Activated gamma-delta T cell treated with Interleukin-2 at 50 U/mL for 16 hours (primary cell): ENCODE data around the gene AGPAT4.
A peak's percentile ranks its signal among the peaks of the same experiment; 100 is the strongest.

Source experiments
- DNase-seq: peaks from one replicate; pipeline ENCODE4 v3.0.0-alpha.2; 2020

AGPAT4 gene

DNA sequence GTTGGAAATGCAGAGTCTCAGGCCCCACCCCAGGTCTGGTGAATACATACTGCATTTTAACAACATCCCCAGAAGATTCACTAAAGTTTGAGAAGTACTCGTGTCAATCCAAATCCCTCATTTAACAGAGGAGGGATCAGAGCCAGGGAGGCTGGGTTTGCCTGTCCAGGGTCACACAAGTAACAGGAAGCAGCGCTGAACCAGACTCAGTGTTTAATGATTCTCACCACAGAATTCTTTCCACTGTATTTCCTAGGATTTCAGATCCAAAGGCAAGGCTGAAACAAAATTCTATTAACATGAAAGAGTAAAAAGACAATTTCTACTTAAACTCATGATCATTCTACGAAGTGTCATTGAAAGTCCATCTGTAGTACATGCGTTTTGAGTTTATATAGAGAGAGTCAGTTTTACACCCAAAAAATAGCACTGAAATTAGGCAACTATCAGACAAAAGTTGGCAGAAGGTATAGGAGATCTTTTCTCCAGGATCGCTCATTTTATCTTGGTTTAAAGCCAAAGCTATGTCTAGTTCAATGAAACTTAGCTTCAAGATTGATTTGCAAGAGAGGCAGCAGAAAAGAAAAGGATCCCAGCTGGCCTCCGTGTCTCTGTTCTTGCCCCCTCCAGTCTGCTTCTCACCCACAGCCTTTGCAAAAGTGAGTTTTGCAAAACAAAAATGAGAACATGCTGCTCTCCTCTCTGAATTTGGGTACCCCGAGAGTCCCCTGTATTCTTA lies 6.0 kb upstream of the AGPAT4 start:
- DNase-seq = no peak

DNA sequence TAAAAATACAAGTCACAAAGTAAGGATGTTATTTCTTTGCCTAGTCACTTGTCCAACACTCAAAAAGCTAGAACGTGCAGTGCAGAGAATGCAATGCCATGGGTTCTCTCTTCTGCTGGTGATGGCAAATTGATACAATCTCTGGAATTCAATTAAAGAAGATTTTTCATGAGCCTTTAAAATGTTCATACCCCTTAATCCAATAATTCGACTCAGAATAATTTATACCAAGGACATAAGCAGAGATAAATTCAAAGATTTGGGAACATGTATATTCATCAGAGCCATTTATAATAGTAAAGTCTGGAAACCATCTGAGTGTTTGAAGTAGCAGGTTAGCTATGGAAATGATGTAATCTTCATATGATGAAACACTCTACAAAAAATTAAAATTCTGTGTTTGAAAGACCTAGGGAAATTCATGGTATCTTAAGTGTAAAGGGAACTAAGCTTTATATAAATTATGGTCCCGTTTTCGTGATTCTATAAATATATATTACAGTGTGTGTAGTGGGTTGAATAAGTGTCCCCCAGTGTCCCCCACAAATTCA lies 2.8 kb upstream of the AGPAT4 start:
- no peak for DNase-seq

DNA sequence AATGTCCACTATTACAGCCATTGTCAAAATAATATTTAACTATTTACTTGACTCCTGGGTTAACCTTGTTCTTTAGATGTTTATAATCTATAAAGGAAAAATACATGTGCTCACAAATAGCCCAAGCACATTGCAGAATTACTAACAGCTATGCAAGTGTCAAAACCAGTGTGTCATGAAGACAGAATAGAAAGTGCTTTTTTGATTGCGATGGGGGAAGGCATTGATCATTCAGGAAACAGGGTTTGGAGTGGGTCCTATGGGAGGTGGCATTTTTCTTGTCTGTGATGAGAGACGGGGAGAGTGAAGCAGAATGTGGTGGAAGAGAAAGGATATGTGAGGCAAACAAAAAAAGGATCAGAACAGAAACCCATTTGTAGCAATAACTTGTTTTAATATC lies 1.0 kb upstream of the AGPAT4 start:
- DNase-seq = no peak

DNA sequence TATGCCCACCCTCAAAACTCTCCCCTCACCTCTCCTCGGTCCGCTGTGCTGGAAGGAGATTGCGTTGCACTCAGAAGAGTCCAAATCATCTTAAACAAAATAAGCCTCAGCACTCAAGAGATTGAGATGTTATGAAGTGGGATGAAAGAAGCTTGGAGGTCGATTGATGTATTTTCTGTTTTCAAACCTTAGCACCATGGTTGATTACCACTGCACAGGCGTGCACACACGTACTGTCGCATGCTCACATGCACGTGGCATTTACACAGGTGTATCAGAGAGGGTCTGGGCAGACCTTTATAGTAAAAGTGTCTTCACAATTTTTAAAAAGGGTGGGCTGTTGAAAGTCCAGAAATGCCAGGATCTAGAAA lies 612 bp upstream of the AGPAT4 start:
- DNase-seq = no peak

DNA sequence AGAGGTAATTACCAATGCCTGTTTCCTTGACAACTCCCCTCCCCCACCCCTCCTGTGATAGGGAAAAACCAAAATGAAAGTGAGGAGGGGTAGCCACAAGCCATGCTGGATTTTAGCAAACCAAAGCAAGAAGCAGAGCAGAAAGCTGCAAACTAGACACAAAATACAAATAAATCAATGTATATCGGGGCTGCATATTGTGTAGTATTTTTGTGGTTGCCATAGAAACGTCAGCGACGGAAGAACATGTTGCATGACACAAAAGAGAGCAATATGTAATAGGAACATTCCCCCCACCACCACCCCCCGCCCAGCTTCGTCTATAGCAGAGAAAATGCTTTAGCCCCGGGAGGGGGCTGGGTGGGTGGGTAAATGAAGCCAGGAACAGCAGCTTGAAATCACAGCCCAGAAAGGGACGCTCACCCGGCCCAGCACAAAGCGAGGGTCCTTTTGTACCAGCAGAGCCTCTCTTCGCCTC lies 548 bp downstream of the AGPAT4 start:
- DNase-seq = peak; percentile 10

DNA sequence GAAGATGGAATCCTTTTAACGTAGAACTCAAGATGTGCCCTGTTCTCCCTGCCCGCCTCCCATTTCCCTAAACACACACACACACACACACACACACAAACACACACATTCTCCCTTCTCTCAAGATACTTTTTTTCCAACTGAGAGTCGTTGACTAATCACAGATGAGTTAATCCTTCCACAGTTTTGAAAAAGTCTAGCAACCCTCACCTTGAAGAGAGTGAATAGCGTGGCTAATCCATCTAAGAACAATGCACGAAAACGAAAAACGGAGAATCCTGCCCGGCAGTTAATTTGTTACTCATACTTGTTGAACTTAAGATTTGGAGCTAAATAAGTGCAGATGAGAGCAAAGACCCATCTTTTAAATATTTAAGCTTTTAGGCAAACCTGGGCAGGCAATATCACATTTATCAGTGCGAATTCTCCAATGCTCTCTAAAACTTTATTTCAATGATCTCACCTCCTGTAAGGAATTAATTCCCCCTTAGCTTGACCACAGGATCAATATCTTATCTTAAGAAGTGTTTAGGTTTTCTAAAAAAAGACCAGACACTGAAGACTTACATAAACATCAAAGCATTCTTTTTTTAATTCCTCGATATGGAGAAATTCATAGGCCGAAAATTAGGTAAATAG lies 1.1 kb downstream of the AGPAT4 start:
- DNase-seq = no peak

DNA sequence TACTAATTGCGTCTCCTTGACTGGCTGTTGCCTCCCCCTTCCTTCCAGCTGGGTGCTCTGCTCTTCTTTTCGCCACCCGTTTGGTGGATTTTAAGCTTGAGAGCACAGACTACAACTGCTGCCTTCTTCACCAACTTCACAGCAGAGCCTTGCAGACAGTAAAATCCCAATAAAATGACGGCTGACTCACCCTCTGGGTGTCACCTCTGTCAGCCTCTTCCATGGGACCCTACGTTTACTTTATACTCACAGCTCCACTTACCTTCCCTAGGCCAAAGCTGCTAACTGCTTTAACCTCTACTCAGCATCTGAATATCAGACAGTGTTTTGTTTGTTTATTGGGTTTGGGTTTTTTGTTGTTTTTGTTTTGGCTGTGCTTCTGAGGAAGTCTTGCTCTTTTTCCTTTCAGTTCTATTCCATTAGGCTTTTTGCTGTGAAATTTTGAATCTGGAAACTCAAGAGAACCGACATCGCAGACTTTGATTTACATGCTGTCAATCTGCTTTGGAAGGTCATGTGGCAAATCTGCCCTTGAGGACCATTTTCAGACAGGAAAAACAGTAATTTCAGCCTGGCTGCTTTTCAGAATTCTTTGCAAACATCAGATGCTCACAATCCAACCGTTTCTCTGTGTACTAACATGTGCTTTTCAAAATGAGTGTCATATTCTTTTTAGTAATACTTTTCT lies 2.4 kb downstream of the AGPAT4 start:
- DNase-seq = no peak

DNA sequence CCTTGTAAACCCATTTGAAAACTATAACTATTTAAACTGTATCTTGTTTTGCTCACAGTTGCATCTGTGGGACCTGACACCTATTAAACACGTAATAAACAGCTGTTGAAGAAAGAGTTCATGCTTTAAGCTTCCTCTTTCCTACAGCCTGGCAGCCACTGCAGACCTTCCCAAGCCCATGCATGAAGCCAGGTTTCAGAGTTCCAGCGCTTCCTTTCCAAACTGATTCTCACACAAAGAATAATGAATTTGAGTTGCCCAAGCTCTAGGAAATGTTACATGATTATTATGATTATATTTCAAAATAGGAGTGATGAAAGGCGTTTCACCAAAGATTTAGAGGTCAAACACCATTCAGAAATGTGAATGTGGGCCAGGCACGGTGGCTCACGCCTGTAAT lies 3.7 kb downstream of the AGPAT4 start:
- DNase-seq = no peak

DNA sequence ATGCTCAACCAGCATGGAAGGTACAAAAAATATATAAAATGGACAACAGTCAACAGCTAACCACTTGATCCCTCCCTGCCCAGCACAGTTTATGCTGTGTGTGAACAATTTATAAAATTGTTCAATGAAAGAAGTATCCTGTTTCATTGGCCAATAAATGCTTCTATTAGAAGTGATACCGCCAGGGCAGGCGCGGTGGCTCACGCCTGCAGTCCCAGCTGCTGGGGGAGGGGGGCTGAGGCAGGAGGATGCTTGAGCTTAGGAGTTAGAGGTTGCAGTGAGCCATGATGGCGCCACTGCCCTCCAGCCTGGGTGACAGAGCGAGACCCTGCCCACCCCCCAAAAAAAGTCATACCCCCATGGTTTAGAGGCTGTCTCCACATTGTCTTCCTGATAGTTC lies 4.6 kb downstream of the AGPAT4 start:
- DNase-seq = no peak

DNA sequence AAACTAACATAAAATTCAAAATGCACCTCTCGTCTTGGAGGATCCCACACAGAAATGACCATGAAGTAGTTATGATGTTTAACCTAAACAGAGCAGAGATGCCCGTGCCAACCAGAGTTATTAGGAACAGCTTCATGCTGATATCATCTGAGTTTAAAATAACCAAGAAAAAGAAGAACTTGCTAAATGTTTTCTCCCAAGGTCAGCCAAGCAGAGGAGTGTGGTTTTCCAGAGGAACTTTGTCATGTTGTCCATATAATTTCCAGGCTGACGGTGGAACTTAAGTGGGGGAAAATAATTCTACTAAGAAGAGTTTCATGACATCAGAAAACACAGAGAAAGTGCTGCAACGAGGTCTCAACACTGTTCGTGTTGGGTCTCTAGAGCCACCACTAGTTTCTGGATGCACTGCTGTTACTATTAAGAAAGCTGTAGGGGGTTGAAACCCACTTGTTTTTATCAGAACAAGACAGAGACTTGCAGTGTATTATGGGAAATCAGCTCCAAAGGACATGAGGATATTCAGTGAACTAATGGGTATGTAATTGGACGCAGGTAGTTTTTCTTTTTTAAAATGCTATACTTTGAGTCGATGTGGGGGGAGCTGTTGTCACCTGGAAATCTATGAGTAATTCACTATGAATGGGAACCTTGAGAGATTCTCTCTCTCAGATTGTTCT lies 5.2 kb downstream of the AGPAT4 start:
- DNase-seq = no peak

DNA sequence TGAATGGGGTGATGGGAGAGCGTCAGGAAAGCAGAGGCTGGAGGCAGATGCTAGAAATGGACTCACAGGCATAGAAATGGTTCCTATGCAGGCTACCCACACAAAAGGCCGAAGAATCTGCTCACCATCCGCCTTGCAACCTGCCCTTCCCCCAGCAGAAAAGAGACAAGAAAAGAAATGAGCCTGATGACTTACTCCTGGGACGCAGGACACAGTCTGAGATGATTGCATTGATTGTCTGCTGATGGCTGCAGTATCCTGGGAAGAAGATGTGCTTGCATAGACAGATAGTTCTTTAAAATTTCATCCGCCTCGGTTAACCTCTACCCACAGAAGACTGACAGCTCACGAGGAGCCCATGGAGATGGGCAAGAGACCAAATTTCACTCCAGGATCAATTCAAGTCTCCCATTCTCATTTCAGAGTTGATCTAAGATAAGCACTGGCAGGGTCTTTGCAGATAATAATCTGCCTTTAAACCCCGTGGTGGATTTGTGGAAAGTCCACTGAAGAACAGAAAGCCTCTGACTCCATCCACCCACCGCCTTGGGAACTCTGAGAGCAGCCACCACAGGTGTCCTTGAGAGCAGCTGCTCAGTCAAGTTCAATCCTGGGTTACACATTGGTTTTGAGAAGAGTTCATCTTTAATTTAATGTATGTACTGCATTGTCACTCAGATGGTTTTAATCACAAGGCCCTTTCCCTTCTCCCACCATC lies 7.2 kb downstream of the AGPAT4 start:
- no peak for DNase-seq

DNA sequence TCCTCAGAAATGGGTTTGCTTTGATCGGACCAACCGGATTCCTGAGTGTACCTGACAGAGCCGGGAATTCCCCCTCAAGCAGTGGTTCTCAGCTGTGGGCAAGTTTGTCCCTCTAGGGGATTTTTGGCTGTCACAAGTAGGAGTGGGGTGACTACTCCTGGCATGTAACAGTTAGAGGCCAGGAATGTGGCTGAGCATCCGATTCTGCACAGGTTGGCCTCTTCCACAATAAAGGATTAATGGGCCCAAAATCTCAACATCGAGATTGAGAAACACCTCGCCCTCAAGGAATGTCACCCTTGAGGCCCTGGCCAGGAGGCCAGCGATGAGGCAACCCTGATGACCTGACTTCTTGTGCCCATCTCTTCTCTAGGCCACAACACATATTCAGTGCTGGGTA lies 7.9 kb downstream of the AGPAT4 start:
- DNase-seq = no peak

DNA sequence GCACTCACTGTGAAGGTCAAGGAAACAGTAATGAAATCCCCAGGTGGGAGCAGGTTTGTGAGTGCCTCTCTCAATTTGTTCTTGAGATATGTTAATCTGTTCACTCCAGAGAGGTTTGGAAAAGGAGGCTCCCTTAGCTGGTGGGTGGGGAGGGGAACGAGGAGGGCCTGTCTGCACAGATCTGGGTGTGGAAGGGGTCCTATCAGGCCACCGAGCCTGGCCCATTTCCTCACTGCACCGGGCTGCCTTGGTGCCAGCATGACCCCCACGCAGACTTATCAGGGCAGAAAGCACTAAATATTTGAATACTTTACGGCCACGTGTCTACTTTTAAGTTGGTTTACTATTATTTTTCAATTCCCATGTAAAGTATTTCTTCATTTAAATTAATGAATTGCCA lies 8.3 kb downstream of the AGPAT4 start:
- DNase-seq = no peak

DNA sequence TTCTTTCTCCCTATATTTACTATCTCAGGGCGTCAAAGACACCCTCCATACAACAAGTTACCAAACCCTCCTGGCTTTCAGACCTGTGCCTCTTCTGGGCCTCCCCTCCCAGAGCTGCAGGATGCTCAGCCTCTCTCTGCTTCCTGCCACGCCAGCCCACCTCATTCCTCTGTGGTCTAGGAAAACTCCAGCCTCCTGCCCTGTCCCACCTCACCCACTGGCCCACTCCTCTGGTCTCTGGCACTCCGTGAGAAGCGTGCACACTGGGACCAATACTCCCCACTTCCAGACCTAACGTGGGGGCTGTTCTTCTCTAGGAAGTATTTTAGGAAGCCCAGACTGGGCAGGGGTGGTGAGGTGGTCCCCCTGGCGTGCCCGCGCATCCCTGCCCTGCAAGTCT lies 9.7 kb downstream of the AGPAT4 start:
- no peak for DNase-seq

DNA sequence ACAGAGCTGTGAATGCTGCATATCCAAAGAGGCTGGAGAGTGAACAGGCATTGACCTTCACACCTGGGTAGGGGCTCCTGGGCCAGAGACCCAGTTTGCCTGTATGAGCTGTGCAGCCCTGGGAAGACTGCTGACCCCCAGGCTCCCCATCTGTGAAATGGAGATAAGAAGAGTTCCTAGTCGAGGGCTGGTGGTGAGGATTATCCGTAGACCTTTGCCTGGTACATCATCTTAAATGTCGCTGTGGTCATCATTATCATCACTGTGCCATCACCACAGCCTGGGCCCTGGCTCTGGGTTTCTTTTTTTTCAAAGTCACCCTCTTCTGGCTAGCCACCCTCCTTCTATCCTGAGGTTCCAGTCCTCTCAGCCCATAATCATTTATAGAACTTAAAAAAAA lies 12.0 kb downstream of the AGPAT4 start:
- DNase-seq = no peak

DNA sequence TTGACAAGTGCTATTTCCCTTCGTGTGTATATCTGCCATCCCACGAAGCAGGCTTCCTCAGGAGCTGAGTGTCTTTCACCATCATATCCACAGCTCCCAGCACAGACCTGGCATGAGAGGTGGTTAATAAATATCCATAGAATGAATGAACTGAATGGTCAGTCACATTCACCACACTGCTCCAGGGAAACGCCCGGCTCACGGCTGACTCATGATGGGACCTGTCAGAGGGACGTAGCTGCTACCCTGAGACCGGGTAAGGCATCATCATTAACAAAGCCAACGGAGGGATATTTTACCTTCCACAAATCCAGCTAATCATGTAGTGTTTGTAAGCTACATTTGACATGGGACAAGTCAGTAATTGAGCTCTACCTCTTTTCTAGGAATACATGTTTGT lies 12.5 kb downstream of the AGPAT4 start:
- DNase-seq = no peak

DNA sequence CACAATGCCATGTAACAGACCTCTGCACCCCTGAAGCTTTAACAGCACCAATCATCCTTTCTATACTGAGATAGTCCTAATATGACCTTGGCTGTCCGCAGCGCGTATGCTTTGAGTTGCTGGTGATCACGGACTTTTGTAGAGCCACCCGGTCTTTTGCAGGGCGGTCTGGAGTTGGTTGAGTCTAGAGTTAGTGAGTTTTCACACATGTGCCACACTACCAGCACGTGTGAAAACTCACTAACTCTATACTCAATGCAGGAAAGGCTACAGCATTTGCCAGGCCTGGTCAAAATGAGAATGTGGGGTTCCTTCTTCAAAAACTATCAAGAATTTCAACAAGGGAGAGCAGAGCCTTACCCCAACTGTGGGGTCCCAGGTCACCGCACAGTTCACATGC lies 14.6 kb downstream of the AGPAT4 start:
- DNase-seq = no peak

DNA sequence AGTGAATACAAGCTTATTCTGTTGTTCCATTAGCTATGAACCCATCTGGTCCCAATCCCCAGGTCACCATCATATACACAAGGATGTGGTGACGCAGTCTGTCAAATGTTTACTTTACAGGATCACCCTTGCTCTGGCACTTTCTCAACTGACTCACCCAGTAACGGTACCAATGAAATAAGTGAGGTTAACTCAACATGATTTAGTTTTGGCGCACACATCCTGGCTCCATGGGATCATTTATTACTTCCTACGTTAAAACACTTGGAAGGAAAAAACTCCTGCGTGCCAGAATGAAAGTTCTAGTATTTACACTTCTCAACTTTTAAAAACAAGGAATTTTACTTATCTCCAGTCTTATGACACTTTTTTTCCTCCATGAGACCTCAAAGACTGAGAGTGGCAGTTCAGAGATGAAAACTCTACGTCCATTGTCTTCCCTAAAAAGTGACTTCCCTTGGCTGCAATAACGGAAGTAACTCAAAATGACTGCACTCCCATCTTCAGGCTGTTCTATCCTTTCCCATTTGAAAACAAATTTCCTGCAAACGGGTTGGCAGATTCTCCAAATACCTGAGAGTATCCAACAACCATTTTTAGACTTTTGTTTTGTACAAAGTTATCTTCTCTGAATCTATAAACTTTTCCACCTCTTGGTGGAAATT lies 15.9 kb downstream of the AGPAT4 start:
- no peak for DNase-seq

DNA sequence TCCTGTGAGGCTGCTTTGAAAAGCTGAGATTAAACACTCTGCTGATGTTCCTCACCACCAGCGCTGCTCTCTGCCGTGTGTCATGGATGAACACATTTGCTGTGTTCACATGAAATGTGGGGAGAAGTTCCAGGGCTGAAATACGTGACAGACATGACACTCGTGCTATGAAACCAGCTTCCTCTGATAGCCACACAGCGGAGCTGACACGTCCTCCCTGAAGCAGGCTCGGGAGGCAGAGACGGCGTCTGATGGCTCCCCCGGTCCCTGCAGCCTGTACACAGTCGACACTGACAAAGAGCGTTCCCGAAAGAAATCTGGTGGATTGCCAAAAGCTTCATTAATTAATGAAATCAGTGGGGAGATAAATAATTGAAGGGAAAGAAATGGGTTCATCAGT lies 17.5 kb downstream of the AGPAT4 start:
- no peak for DNase-seq

DNA sequence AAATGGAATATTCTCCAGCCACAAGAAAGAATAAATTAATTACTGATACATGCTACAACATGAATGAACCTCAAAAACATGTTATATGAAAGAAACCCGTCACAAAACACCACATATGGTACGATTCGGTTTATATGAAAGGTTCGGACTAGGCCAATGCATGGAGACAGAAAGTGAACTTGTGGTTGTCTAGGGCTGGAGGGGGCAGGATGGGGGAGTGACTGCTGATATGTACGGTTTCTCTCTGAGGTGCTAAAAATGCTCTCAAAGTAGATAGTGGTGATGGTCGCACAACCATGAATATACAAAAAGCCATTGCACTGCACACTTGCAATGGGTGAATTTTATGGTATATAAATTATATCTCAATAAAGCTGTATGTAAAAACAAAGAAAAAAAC lies 18.3 kb downstream of the AGPAT4 start:
- no peak for DNase-seq

DNA sequence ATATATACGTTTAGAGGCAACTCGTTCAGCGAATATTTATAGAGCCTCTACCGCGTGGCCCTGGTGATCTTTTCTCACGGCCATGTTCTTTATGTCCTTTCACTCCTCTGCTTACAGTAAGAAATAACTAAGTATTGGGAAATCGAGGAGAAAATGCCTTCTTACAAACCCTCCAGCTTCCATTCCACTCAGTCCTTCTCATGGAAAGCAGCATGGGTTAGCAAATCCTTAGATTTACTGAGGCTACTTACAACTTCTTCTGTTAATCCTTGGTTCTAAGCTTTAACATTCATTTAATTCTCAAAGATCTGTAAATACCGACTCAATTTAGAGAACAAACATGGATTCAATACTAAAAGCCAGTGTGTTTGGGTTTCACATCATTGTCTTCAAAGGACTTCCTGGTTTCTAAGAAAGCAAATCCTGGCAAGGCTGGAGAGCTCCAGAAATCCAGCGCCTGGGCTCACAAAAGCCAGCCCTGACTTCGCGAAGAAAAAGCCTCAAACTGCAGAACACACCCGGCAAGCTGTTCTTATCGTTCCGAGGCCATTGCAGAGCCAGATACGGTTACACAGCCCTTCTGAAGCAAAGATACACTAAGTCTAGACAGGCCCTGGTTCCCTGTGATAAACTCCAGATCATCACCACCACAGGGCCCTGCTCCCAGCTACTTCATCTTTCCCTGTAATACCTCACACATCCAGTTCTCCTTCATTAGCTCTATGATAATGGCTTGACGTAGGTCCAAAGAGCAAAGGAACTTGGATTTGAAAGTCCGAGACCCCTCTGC lies 19.2 kb downstream of the AGPAT4 start:
- DNase-seq = no peak
